Activated B cell treated with CpG ODN at 0.5 μM for 24 hours (primary cell): ENCODE results near the gene KAZN. TPM values are rescaled to one million over a fixed set of nuclear protein-coding genes. Genes with fewer than 3 reads are reported as not detected.

Source experiments
- ATAC-seq: fragments of 200-7000 bp; cut with Tn5 transposase; one replicate; pipeline ENCODE4 v1.10.0; 2021; ENCODE audit warnings: low read depth, mild to moderate bottlenecking, moderate library complexity
- CTCF ChIA-PET: fragments of 350-600 bp; sonication (Branson Sonifier 250); formaldehyde crosslinking; loops from one replicate; lab custom pipeline; 2021; ENCODE audit warnings: antibody characterized with exemption; lab: Charles Lee
- POLR2A ChIA-PET: fragments of 350-600 bp; sonication (Branson Sonifier 250); formaldehyde crosslinking; loops from one replicate; lab custom pipeline; 2021; ENCODE audit warnings: antibody characterized with exemption; lab: Charles Lee
- DNase-seq: peaks from one replicate; pipeline ENCODE4 v3.0.0; 2022
- H3K27ac Mint-ChIP-seq: one replicate; pipeline ENCODE4 v1.8.0; 2020; ENCODE audit warnings: mixed read lengths
- H3K27me3 Mint-ChIP-seq: one replicate; pipeline ENCODE4 v1.8.0; 2021; ENCODE audit warnings: mixed read lengths
- H3K36me3 Mint-ChIP-seq: one replicate; pipeline ENCODE4 v1.8.0; 2021; ENCODE audit warnings: low read depth, mixed read lengths
- H3K4me1 Mint-ChIP-seq: one replicate; pipeline ENCODE4 v1.8.0; 2021; ENCODE audit warnings: mixed read lengths
- H3K4me3 Mint-ChIP-seq: one replicate; pipeline ENCODE4 v1.8.0; 2020; ENCODE audit warnings: mild to moderate bottlenecking, mixed read lengths
- H3K9me3 Mint-ChIP-seq: one replicate; pipeline ENCODE4 v1.8.0; 2020; ENCODE audit warnings: mixed read lengths
- intact Hi-C: fragments of 100-400 bp; cut with micrococcal nuclease; formaldehyde crosslinking; loops from one replicate; pipeline ENCODE4 v1.15.1; 2024
- total RNA-seq: library from RNA; stranded (reverse); gene quantifications from 2 replicates; pipeline ENCODE4 v1.2.3, GENCODE V29; 2022
- TF ChIP-seq, protein P1 (sequence below): fragments of 200-600 bp; IDR thresholded peaks from one replicate; pipeline ENCODE4 v1.8.0; 2022; ENCODE audit warnings: antibody characterized with exemption, mild to moderate bottlenecking

Gene KAZN
- total RNA-seq, 1 donor from 2014 or later: 0.73 TPM

DNA sequence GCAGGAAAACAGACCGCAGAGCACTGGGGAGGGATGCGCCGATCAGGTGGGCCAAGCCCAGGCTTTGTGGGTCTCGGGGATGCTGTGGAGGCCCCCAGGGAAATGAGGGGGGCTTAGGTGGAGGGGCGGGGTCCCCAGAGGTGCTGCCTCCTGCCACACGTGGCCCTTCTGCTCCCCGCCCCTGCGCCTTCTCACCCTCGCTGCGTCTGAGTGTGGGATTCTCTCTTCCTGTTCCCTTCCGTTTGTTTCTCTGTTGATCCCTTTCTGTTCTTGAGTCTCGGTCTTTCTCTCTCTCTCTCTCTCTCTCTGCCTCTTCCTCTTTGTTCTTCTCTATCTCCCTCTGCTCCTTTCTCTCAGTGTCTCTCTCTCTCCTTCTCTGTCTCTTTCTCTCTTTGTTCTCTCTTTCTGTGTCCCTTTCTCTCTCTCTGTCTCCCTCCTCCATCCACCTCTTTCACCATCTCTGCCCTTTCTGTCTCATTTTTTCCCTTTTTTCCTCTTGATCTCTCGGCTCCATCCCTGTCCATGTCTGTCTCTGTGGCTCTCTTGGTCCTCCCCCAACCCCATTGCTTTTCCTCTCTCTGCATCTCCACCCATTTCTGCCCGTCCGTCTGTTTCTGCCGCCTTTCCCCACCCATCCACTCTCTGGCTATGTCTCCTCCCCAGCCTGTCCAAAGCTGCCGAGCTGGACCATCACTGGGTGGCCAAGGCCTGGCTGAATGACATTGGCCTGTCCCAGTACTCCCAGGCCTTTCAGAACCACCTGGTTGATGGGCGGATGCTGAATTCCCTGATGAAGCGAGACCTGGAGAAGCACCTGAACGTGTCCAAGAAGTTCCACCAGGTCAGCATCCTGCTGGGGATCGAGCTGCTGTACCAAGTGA is 502.6 kb downstream of the KAZN start:
- TF ChIP-seq, protein P1, sequence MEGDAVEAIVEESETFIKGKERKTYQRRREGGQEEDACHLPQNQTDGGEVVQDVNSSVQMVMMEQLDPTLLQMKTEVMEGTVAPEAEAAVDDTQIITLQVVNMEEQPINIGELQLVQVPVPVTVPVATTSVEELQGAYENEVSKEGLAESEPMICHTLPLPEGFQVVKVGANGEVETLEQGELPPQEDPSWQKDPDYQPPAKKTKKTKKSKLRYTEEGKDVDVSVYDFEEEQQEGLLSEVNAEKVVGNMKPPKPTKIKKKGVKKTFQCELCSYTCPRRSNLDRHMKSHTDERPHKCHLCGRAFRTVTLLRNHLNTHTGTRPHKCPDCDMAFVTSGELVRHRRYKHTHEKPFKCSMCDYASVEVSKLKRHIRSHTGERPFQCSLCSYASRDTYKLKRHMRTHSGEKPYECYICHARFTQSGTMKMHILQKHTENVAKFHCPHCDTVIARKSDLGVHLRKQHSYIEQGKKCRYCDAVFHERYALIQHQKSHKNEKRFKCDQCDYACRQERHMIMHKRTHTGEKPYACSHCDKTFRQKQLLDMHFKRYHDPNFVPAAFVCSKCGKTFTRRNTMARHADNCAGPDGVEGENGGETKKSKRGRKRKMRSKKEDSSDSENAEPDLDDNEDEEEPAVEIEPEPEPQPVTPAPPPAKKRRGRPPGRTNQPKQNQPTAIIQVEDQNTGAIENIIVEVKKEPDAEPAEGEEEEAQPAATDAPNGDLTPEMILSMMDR: no peak
- Mint-ChIP-seq H3K9me3 (peaks cover 3% of the 10 kb centered on the region), H3K27me3 (peaks cover 22% of the 10 kb centered on the region), H3K36me3 (no peaks in the 10 kb centered on the region), H3K4me3 (no peak overlapping the region), H3K27ac (no peak overlapping the region), H3K4me1 (peaks cover 5% of the 10 kb centered on the region)
- intact Hi-C loops: no loop called here
- POLR2A ChIA-PET: no interaction called here
- ATAC-seq: no peak
- CTCF ChIA-PET: interaction anchor here (1.6 kb wide), 1 partner anchor 11 kb away, joined by 4 read pairs; no protein-coding TSS in a partner anchor
- DNase-seq: no peak

DNA sequence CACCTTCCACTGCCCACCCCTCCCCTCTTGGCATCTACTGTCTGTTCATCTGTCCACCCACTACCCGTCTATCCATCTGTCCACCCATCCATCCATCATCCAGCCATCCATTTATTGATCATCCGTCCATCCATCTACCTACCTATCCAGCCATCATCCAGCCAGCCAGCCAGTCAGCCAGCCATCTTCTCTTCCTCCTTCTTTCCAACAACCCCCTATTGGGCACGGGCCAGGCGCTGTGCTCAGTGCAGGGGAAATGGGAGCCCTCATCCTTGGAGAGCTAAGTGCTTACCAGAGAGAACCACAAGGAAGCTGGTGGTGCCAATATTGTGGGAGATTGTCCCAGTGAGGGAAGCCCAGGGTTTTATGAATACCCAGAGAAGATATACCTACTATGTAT is 503.3 kb downstream of the KAZN start:
- Mint-ChIP-seq H3K9me3 (peaks cover 3% of the 10 kb centered on the region), H3K4me1 (peaks cover 5% of the 10 kb centered on the region), H3K27me3 (peaks cover 25% of the 10 kb centered on the region), H3K36me3 (no peaks in the 10 kb centered on the region), H3K4me3 (no peak overlapping the region), H3K27ac (no peak overlapping the region)
- intact Hi-C loops: no loop called here
- no peak for ATAC-seq
- TF ChIP-seq, protein P1: no peak
- ChIA-PET POLR2A (no interaction called here), CTCF (no interaction called here)
- DNase-seq: no peak

DNA sequence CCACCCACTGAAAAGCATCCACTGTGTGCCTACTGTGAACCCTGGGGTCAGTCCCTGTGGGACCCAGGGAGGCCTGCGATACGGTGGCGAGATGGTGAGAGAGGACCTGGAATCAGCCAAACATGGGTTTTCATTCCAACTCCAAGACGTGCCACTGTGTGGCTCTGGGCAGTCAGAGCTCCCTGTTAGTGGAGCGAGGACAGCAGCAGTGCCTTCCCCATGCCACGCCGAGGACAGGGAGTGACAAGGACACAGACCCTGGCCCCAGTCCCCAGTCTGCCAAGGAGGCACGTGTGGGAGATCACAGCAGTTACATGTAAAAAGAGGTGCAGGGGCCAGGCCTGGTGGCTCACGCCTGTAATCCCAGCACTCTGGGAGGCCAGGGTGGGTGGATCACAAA is 504.2 kb downstream of the KAZN start:
- ATAC-seq (no peak), DNase-seq (no peak)
- Mint-ChIP-seq H3K27me3 (peaks cover 28% of the 10 kb centered on the region), H3K9me3 (peaks cover 3% of the 10 kb centered on the region), H3K27ac (no peak overlapping the region), H3K4me3 (no peak overlapping the region), H3K36me3 (no peaks in the 10 kb centered on the region), H3K4me1 (peaks cover 5% of the 10 kb centered on the region)
- intact Hi-C loops: no loop called here
- POLR2A ChIA-PET: no interaction called here
- TF ChIP-seq, protein P1: no peak
- CTCF ChIA-PET: no interaction called here

- Mint-ChIP-seq H3K9me3 (peaks cover 3% of the 10 kb centered on the region), H3K27me3 (peaks cover 28% of the 10 kb centered on the region), H3K27ac (no peak overlapping the region), H3K4me1 (peaks cover 5% of the 10 kb centered on the region), H3K36me3 (no peaks in the 10 kb centered on the region), H3K4me3 (no peak overlapping the region)
- TF ChIP-seq, protein P1: no peak
- DNase-seq (no peak), ATAC-seq (no peak)
- CTCF ChIA-PET: no interaction called here
- POLR2A ChIA-PET: no interaction called here
- intact Hi-C loops: no loop called here
Measured at GRCh38 chr1:15103211-15103610, 504.7 kb downstream of the KAZN start.

DNA sequence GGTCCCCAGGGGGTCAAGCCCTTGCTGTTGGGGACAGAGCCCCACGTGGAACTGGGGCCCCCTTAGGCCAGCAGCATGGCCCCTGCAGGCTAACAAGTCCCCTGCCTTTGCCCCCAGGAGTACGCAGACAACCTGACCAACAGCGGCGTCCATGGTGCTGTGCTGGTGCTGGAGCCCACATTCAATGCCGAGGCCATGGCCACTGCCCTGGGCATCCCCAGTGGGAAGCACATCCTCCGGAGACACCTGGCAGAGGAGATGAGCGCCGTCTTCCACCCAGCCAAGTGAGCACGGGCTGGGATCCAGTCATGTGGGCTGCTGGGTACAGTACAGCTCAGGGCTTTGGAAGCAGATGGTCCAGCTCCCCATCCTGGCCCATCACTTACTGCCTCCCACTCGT is 505.4 kb downstream of the KAZN start:
- intact Hi-C loops: no loop called here
- no peak overlapping the region for H3K27ac Mint-ChIP-seq
- no peak for DNase-seq
- no peak overlapping the region for H3K4me3 Mint-ChIP-seq
- POLR2A ChIA-PET: no interaction called here
- TF ChIP-seq, protein P1: no peak
- H3K4me1 Mint-ChIP-seq: peaks cover 5% of the 10 kb centered on the region
- no peaks in the 10 kb centered on the region for H3K36me3 Mint-ChIP-seq
- CTCF ChIA-PET: no interaction called here
- H3K9me3 Mint-ChIP-seq: peaks cover 3% of the 10 kb centered on the region
- ATAC-seq: no peak
- H3K27me3 Mint-ChIP-seq: peaks cover 31% of the 10 kb centered on the region
